Upper lobe of left lung (tissue), 4 donors: Measurements from ENCODE around the gene OAS3.

Experiments used
- CTCF ChIP-seq, 6 experiments: fragments of 450-650 bp in 4 of 6; fragments of 200-600 bp in 2 of 6; sonication (generic) in 2 of 6; IDR thresholded peaks; one replicate each; pipeline ENCODE4 v1.5.1; 2016 to 2019; ENCODE audit warnings: antibody characterized with exemption in 6 of 6
- POLR2AphosphoS5 ChIP-seq, 2 donors: sonication (generic); formaldehyde crosslinking; IDR thresholded peaks; one replicate each; pipeline ENCODE4 v1.5.1; 2017; ENCODE audit warnings: antibody characterized with exemption in 2 of 2

GRCh38 chr12:112946236-112947000 lies 8.1 kb downstream of the OAS3 start:
- TF ChIP-seq POLR2AphosphoS5 (IDR thresholded peaks at IDR 0.05) (no peak), CTCF (IDR thresholded peaks at IDR 0.05) (no peak)
